BJ (cell line): Measurements from ENCODE around the gene CCSER2. TPM values are rescaled to one million over a fixed set of nuclear protein-coding genes. Genes with fewer than 3 reads are reported as not detected.

Experiments
- CTCF ChIA-PET: fragments of 350-600 bp; formaldehyde crosslinking; extraction: SDS; loops from one replicate; lab custom pipeline; 2021; ENCODE audit warnings: antibody characterized with exemption, inconsistent platforms; lab: Yijun Ruan, JAX
- POLR2A ChIA-PET: fragments of 300-600 bp; sonication (Branson Sonifier 250); formaldehyde crosslinking; extraction: SDS; loops from one replicate; lab custom pipeline; 2021; ENCODE audit warnings: antibody characterized with exemption; lab: Charles Lee
- DNase-seq: peaks from one replicate; pipeline ENCODE4 v3.0.0-alpha.2; 2011; ENCODE audit warnings: low read depth
- H3K27me3 ChIP-seq: 2 replicates; pipeline ENCODE4 v1.6.0; 2011; ENCODE audit warnings: low read length; ENCODE audit not compliant: control insufficient read depth, insufficient read depth
- H3K36me3 ChIP-seq: 2 replicates; pipeline ENCODE4 v1.5.1; 2011; ENCODE audit warnings: low read length; ENCODE audit not compliant: control insufficient read depth, insufficient read depth
- H3K4me3 ChIP-seq: 2 replicates; pipeline ENCODE4 v1.5.1; 2011; ENCODE audit warnings: low read depth, mild to moderate bottlenecking, control low read depth, low read length
- CTCF ChIP-seq: IDR thresholded peaks from 2 replicates; pipeline ENCODE4 v1.5.1; 2011; ENCODE audit warnings: low read depth, mild to moderate bottlenecking, control low read depth, inconsistent platforms, low read length, moderate library complexity; ENCODE audit not compliant: insufficient read depth
- polyA plus RNA-seq: library from polyadenylated mRNA; depleted of rRNA; stranded (reverse); fragments of >200 nt; gene quantifications from 2 replicates; pipeline ENCODE4 v1.2.3, GENCODE V29; 2011

Gene CCSER2
- polyA plus RNA-seq, 1 experiment, result 28.7 TPM

GRCh38 chr10:84453303-84453702 is 124.9 kb downstream of the CCSER2 start:
- no peak for TF ChIP-seq CTCF
- DNase-seq, result no peak
- CTCF ChIA-PET, result no interaction called here
- POLR2A ChIA-PET, result no interaction called here
- no peak overlapping the region for H3K4me3 ChIP-seq
- H3K27me3 ChIP-seq, result no peaks in the 10 kb centered on the region
- H3K36me3 ChIP-seq, result no peaks in the 10 kb centered on the region

- H3K36me3 ChIP-seq, result no peaks in the 10 kb centered on the region
- no peak overlapping the region for H3K4me3 ChIP-seq
- no peaks in the 10 kb centered on the region for H3K27me3 ChIP-seq
- ChIA-PET POLR2A (no interaction called here), CTCF (interaction anchor here (0.8 to 2.1 kb wide), 3 partner anchors 15 to 35 kb away, joined by 3 to 9 read pairs (median 3); no protein-coding TSS in a partner anchor)
- DNase-seq, result no peak
- TF ChIP-seq CTCF, result no peak
These were observed 127.7 kb downstream of the CCSER2 start for GRCh38 chr10:84456126-84456525.

GRCh38 chr10:84460520-84460919 is 132.1 kb downstream of the CCSER2 start:
- no peaks in the 10 kb centered on the region for H3K36me3 ChIP-seq
- H3K4me3 ChIP-seq, result no peak overlapping the region
- no peaks in the 10 kb centered on the region for H3K27me3 ChIP-seq
- CTCF ChIA-PET, result no interaction called here
- POLR2A ChIA-PET, result no interaction called here
- TF ChIP-seq CTCF, result no peak
- no peak for DNase-seq

GRCh38 chr10:84469470-84469869 is 141.1 kb downstream of the CCSER2 start:
- H3K4me3 ChIP-seq, result no peak overlapping the region
- ChIA-PET CTCF (no interaction called here), POLR2A (no interaction called here)
- no peaks in the 10 kb centered on the region for H3K27me3 ChIP-seq
- no peak for TF ChIP-seq CTCF
- H3K36me3 ChIP-seq, result peaks cover 2% of the 10 kb centered on the region; the same call in 1 of the 2 replicates
- no peak for DNase-seq

GRCh38 chr10:84473136-84473535 is 144.7 kb downstream of the CCSER2 start:
- Histone ChIP-seq H3K4me3 (no peak overlapping the region), H3K36me3 (no peaks in the 10 kb centered on the region), H3K27me3 (no peaks in the 10 kb centered on the region)
- no peak for DNase-seq
- ChIA-PET CTCF (no interaction called here), POLR2A (no interaction called here)
- TF ChIP-seq CTCF, result no peak
